K562 (cell line): ENCODE results near the gene CENPX. TPM values are rescaled to one million over a fixed set of nuclear protein-coding genes. Genes with fewer than 3 reads are reported as not detected.

Source experiments
- HDGF ChIP-seq: fragments of 450-650 bp; IDR thresholded peaks from 2 replicates; pipeline ENCODE4 v1.6.1; 2016
- MTA3 ChIP-seq: fragments of 450-650 bp; formaldehyde crosslinking; IDR thresholded peaks from 2 replicates; pipeline ENCODE4 v1.6.1; 2017; ENCODE audit warnings: mild to moderate bottlenecking, borderline replicate concordance
- POLR2AphosphoS2 ChIP-seq: IDR thresholded peaks from 2 replicates; pipeline ENCODE4 v1.6.1; 2012; ENCODE audit warnings: low read length, improper control_type of control experiment
- RB1 ChIP-seq: fragments of 450-650 bp; IDR thresholded peaks from 2 replicates; pipeline ENCODE4 v1.6.1; 2017; ENCODE audit warnings: low read depth, mild to moderate bottlenecking
- TRIM28 ChIP-seq: fragments of 450-650 bp; IDR thresholded peaks from 2 replicates; pipeline ENCODE4 v1.6.1; 2017
- YY1 ChIP-seq, 3 experiments: IDR thresholded peaks; 2 replicates each; pipeline ENCODE4 v1.6.1; 2011; ENCODE audit warnings: low read length in 2 of 3, mild to moderate bottlenecking in 2 of 3, moderate library complexity in 2 of 3, borderline replicate concordance in 1 of 3, control low read depth in 1 of 3, low read depth in 1 of 3; ENCODE audit not compliant: insufficient read depth in 3 of 3, insufficient replicate concordance in 2 of 3, control insufficient read depth in 1 of 3, insufficient read length in 1 of 3; ENCODE audit errors: extremely low read depth in 1 of 3
- polyA plus RNA-seq, 8 experiments: library from polyadenylated mRNA; depleted of rRNA in 4 of 8; stranded (reverse) in 5 of 8; unstranded in 3 of 8; fragments of >200 nt; fragmentation: Nextera tagmentation in 2 of 8; fragmentation: Illumina TruSeq in 1 of 8; extraction: Ambion mirVana in 2 of 8; extraction: Trizol in 1 of 8; gene quantifications; 2 replicates each; pipeline versions ENCODE4 v1.2.1 to v1.2.3, GENCODE V29; 2011 to 2014; ENCODE audit warnings: inconsistent platforms in 1 of 8, missing spikeins in 1 of 8
- total RNA-seq, 7 experiments: library from RNA; depleted of rRNA in 6 of 7; stranded (reverse); fragments of >200 nt in 6 of 7; fragmentation: Illumina TruSeq in 2 of 7; extraction: Trizol in 2 of 7; gene quantifications; 2 replicates each; pipeline versions ENCODE4 v1.2.1 to v1.2.3, GENCODE V29; 2011 to 2021; ENCODE audit warnings: low replicate concordance in 1 of 7
- TF ChIP-seq, protein P1 (sequence below), 2 experiments: fragments of 450-650 bp; formaldehyde crosslinking in 1 of 2; IDR thresholded peaks; 2 replicates each; pipeline versions ENCODE4 v1.4.0 to v1.6.1; 2014 to 2020; ENCODE audit warnings: mild to moderate bottlenecking in 2 of 2, borderline replicate concordance in 1 of 2, low read depth in 1 of 2
- TF ChIP-seq, protein P2 (sequence below): sonication (generic); formaldehyde crosslinking; IDR thresholded peaks from 2 replicates; pipeline ENCODE4 v1.8.0; 2022; ENCODE audit warnings: mild to moderate bottlenecking, missing genetic modification reagents
- TF ChIP-seq, protein P3 (sequence below), 3 experiments: fragments of 200-800 bp in 1 of 3; sonication (Bioruptor generic) in 1 of 3; sonication (generic) in 1 of 3; formaldehyde crosslinking in 1 of 3; IDR thresholded peaks; 2 replicates each; pipeline versions ENCODE4 v1.6.1 to v1.8.0; 2016 to 2022; ENCODE audit warnings: mild to moderate bottlenecking in 2 of 3, missing compliant biosample characterization in 2 of 3, missing genetic modification characterization in 2 of 3, missing genetic modification reagents in 1 of 3
- TF ChIP-seq, protein P4 (sequence below), 2 experiments: IDR thresholded peaks; 2 replicates each; pipeline ENCODE4 v1.6.1; 2011; ENCODE audit warnings: borderline replicate concordance in 1 of 2, control low read depth in 1 of 2, low read depth in 1 of 2, low read length in 1 of 2, mild to moderate bottlenecking in 1 of 2, mixed read lengths in 1 of 2, moderate library complexity in 1 of 2; ENCODE audit not compliant: insufficient read depth in 1 of 2, insufficient read length in 1 of 2, poor library complexity in 1 of 2, severe bottlenecking in 1 of 2; ENCODE audit errors: extremely low read depth in 1 of 2
- TF ChIP-seq, protein P5 (sequence below), 2 experiments: fragments of 450-650 bp in 1 of 2; sonication (generic) in 1 of 2; formaldehyde crosslinking; conservative IDR thresholded peaks; 2 replicates each; pipeline versions ENCODE4 v1.4.0 to v1.8.1; 2020 to 2022; ENCODE audit warnings: mild to moderate bottlenecking in 1 of 2, missing genetic modification reagents in 1 of 2

The CENPX gene
- total and polyA plus RNA-seq, 9 of the 15 experiments (the other 6 are each of a cell fraction or from before 2014, with no cell fraction given): 32.7 to 352 (median 127) TPM

DNA sequence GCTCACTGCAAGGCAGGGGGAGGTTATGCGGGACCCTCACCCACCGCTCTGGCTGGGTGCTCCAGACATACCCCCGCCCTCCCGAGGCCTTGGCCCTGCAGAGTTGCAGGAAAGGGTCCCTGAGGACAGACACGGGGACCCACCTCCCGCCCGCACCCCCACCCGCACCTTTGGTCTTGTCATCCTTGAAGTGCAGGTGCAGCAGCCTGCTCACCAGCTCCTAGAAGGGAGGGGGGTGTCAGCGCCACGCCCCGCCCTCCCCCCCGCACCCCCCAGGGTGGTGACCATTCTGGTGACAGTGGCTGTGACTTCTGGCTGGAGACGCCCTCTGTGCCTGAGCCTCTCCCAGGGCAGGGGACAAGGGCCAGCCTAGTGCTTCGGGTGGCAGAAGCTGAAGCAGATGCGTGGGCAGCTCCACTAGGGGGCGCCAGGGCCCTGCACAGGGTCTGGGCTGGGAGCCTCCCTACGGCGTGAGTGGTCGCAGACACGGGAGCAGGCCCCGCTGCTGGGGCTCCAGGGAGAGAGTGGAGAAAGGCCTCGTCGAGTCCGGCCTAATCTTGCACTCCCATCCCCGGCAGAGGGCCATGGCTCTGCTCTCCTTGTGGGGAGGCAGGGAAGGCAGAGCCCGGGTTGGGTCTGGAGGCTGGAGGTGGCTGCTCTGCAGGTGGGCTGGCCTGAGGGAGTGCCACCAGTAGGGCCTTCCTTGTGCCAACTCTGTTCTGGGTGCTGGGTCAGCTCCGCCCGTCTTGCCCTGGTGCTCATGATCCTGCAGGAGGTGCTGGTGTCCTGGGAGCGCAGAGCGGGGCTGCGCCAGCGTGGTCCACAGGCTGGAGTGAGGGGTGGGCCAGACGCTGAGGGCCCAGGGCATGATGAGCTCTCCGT lies 2.7 kb downstream of the CENPX start (continued):
- TF ChIP-seq, protein P1, sequence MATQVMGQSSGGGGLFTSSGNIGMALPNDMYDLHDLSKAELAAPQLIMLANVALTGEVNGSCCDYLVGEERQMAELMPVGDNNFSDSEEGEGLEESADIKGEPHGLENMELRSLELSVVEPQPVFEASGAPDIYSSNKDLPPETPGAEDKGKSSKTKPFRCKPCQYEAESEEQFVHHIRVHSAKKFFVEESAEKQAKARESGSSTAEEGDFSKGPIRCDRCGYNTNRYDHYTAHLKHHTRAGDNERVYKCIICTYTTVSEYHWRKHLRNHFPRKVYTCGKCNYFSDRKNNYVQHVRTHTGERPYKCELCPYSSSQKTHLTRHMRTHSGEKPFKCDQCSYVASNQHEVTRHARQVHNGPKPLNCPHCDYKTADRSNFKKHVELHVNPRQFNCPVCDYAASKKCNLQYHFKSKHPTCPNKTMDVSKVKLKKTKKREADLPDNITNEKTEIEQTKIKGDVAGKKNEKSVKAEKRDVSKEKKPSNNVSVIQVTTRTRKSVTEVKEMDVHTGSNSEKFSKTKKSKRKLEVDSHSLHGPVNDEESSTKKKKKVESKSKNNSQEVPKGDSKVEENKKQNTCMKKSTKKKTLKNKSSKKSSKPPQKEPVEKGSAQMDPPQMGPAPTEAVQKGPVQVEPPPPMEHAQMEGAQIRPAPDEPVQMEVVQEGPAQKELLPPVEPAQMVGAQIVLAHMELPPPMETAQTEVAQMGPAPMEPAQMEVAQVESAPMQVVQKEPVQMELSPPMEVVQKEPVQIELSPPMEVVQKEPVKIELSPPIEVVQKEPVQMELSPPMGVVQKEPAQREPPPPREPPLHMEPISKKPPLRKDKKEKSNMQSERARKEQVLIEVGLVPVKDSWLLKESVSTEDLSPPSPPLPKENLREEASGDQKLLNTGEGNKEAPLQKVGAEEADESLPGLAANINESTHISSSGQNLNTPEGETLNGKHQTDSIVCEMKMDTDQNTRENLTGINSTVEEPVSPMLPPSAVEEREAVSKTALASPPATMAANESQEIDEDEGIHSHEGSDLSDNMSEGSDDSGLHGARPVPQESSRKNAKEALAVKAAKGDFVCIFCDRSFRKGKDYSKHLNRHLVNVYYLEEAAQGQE (IDR thresholded peaks at IDR 0.05; ENCODE audit: borderline replicate concordance): peak; percentile 42; the same call in 1 of the 2 replicates
- TF ChIP-seq, protein P1 (CRISPR knock-in tag; IDR thresholded peaks at IDR 0.05; ENCODE audit: low read depth): no peak
- TF ChIP-seq RB1: 0 out of 2 replicates have a peak, but pooled peaks have one; percentile 30
- TF ChIP-seq YY1 (IDR thresholded peaks at IDR 0.05; ENCODE audit: borderline replicate concordance in 1 of 3, control insufficient read depth in 1 of 3, extremely low read depth in 1 of 3, insufficient read depth in 3 of 3, insufficient read length in 1 of 3, insufficient replicate concordance in 2 of 3, low read depth in 1 of 3, low read length in 2 of 3): peak in 1 of 3 experiments; percentile 30
- TF ChIP-seq, protein P2, sequence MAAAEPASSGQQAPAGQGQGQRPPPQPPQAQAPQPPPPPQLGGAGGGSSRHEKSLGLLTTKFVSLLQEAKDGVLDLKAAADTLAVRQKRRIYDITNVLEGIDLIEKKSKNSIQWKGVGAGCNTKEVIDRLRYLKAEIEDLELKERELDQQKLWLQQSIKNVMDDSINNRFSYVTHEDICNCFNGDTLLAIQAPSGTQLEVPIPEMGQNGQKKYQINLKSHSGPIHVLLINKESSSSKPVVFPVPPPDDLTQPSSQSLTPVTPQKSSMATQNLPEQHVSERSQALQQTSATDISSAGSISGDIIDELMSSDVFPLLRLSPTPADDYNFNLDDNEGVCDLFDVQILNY (CRISPR knock-in tag): no peak
- peak; percentile 84; the same call in 1 of the 2 replicates for TF ChIP-seq HDGF
- TF ChIP-seq MTA3: peak; percentile 58; the same call in 1 of the 2 replicates
- TF ChIP-seq TRIM28: no peak
- TF ChIP-seq, protein P3, sequence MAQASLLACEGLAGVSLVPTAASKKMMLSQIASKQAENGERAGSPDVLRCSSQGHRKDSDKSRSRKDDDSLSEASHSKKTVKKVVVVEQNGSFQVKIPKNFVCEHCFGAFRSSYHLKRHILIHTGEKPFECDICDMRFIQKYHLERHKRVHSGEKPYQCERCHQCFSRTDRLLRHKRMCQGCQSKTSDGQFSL (CRISPR knock-in tag; IDR thresholded peaks at IDR 0.05): peak; percentile 2; the same call in 1 of the 2 replicates
- TF ChIP-seq, protein P3 (tag; IDR thresholded peaks at IDR 0.05): 0 out of 4 replicates have a peak, but pooled peaks of 1 of the 2 experiments have one; percentile 45
- TF ChIP-seq, protein P4, sequence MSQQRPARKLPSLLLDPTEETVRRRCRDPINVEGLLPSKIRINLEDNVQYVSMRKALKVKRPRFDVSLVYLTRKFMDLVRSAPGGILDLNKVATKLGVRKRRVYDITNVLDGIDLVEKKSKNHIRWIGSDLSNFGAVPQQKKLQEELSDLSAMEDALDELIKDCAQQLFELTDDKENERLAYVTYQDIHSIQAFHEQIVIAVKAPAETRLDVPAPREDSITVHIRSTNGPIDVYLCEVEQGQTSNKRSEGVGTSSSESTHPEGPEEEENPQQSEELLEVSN (IDR thresholded peaks at IDR 0.05; ENCODE audit: borderline replicate concordance in 1 of 2, extremely low read depth in 1 of 2, insufficient read depth in 1 of 2, insufficient read length in 1 of 2, low read depth in 1 of 2, low read length in 1 of 2, poor library complexity in 1 of 2, severe bottlenecking in 1 of 2): peak in 1 of 2 experiments; percentile 9
- TF ChIP-seq POLR2AphosphoS2: peak; percentile 85; the same call in 1 of the 2 replicates
- TF ChIP-seq, protein P5, sequence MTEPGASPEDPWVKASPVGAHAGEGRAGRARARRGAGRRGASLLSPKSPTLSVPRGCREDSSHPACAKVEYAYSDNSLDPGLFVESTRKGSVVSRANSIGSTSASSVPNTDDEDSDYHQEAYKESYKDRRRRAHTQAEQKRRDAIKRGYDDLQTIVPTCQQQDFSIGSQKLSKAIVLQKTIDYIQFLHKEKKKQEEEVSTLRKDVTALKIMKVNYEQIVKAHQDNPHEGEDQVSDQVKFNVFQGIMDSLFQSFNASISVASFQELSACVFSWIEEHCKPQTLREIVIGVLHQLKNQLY (CRISPR knock-in tag; conservative IDR thresholded peaks at IDR 0.05): no peak
